ENCODE results near the gene MOBP. TPM values are rescaled to one million over a fixed set of nuclear protein-coding genes. Genes with fewer than 3 reads are reported as not detected.
"Not testable (repeated sequence)": the region's sequence is repeated elsewhere in the genome, so short reads cannot be mapped to it uniquely, and the experiment has no call there.

Gene MOBP
- total RNA-seq, 4 donors from 2014 or later, result not detected

- DNase-seq, result peak in 2 of 3 donors; percentile 65 to 87
- Histone ChIP-seq H3K9me3 (no peaks in the 10 kb centered on the region), H3K27me3 (no peaks in the 10 kb centered on the region), H3K4me3 (no peak overlapping the region), H3K27ac (no peak overlapping the region), H3K36me3 (no peaks in the 10 kb centered on the region), H3K4me1 (no peaks in the 10 kb centered on the region)
- TF ChIP-seq, protein P1, sequence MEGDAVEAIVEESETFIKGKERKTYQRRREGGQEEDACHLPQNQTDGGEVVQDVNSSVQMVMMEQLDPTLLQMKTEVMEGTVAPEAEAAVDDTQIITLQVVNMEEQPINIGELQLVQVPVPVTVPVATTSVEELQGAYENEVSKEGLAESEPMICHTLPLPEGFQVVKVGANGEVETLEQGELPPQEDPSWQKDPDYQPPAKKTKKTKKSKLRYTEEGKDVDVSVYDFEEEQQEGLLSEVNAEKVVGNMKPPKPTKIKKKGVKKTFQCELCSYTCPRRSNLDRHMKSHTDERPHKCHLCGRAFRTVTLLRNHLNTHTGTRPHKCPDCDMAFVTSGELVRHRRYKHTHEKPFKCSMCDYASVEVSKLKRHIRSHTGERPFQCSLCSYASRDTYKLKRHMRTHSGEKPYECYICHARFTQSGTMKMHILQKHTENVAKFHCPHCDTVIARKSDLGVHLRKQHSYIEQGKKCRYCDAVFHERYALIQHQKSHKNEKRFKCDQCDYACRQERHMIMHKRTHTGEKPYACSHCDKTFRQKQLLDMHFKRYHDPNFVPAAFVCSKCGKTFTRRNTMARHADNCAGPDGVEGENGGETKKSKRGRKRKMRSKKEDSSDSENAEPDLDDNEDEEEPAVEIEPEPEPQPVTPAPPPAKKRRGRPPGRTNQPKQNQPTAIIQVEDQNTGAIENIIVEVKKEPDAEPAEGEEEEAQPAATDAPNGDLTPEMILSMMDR (IDR thresholded peaks at IDR 0.05), result peak; percentile 46 to 88 (median 80)
- TF ChIP-seq POLR2A (IDR thresholded peaks at IDR 0.05), result no peak
Observed at GRCh38 chr3:39447637-39448483, 19.6 kb upstream of the MOBP start.

DNA sequence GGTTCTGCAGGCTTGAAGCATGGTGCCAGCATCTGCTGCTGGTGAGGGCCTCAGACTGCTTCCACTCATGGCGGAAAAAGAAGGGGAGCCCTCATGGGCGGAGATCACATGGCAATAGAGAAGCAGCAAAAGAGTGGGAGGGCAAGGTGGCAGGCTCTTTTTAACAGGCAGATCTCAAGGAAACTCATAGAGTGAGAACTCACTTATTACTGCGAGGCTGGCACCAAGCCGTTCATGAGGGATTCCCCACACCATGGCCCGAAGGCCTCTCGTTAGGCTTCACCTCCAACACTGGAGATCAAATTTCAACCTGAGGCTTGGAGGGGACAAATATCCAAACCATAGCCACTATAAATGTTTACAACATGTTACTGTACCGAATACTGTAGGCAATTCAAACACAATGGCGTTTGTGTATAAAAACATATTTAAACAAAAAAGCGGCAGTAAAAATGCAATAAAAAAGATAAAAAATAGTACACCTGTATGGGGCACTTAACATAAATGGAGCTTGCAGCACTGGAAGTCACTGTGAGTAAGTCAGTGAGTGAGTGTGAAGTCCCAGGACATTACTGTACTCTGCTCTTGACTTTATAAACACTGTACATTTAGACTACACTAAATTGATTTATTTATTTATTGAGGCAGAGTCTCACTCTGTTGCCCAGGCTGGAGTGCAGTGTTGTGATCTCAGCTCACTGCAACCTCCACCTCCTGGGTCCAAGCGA is 18.8 kb upstream of the MOBP start:
- TF ChIP-seq POLR2A (IDR thresholded peaks at IDR 0.05), result no peak
- TF ChIP-seq, protein P1 (IDR thresholded peaks at IDR 0.05), result no peak
- Histone ChIP-seq H3K4me1 (no peaks in the 10 kb centered on the region), H3K9me3 (no peaks in the 10 kb centered on the region), H3K27me3 (no peaks in the 10 kb centered on the region), H3K27ac (no peak overlapping the region), H3K4me3 (no peak overlapping the region), H3K36me3 (no peaks in the 10 kb centered on the region)
- no peak for DNase-seq

- no peaks in the 10 kb centered on the region for H3K9me3 ChIP-seq
- no peaks in the 10 kb centered on the region for H3K36me3 ChIP-seq
- DNase-seq, result no peak
Observed at GRCh38 chr3:39449796-39450195, 17.7 kb upstream of the MOBP start.

GRCh38 chr3:39453134-39453533 is 14.3 kb upstream of the MOBP start:
- H3K9me3 ChIP-seq, result no peaks in the 10 kb centered on the region
- H3K27ac ChIP-seq, result no peak overlapping the region
- TF ChIP-seq, protein P1 (IDR thresholded peaks at IDR 0.05), result no peak
- no peak for TF ChIP-seq POLR2A (IDR thresholded peaks at IDR 0.05)
- H3K27me3 ChIP-seq, result no peaks in the 10 kb centered on the region
- no peak for DNase-seq
- no peak overlapping the region for H3K4me3 ChIP-seq
- H3K36me3 ChIP-seq, result no peaks in the 10 kb centered on the region
- H3K4me1 ChIP-seq, result no peaks in the 10 kb centered on the region

More at GRCh38 chr3:39449796-39450195, 17.7 kb upstream of the MOBP start:
- Histone ChIP-seq H3K27ac (no peak overlapping the region), H3K4me1 (no peaks in the 10 kb centered on the region), H3K4me3 (no peak overlapping the region), H3K27me3 (no peaks in the 10 kb centered on the region)
- no peak for TF ChIP-seq POLR2A (IDR thresholded peaks at IDR 0.05)
- TF ChIP-seq, protein P1 (IDR thresholded peaks at IDR 0.05), result no peak

- not testable (repeated sequence) for H3K27ac ChIP-seq, H3K36me3 ChIP-seq, H3K4me1 ChIP-seq, H3K27me3 ChIP-seq, H3K4me3 ChIP-seq, H3K9me3 ChIP-seq, DNase-seq
Observed at GRCh38 chr3:39453872-39454271, 13.6 kb upstream of the MOBP start.

- H3K27me3 ChIP-seq, result no peaks in the 10 kb centered on the region
- H3K27ac ChIP-seq, result no peak overlapping the region
- no peaks in the 10 kb centered on the region for H3K9me3 ChIP-seq
- TF ChIP-seq POLR2A (IDR thresholded peaks at IDR 0.05), result no peak
- TF ChIP-seq, protein P1 (IDR thresholded peaks at IDR 0.05), result no peak
- H3K4me3 ChIP-seq, result no peak overlapping the region
- H3K36me3 ChIP-seq, result no peaks in the 10 kb centered on the region
- no peak for DNase-seq
- no peaks in the 10 kb centered on the region for H3K4me1 ChIP-seq
Observed at GRCh38 chr3:39454591-39455217, 12.8 kb upstream of the MOBP start.

All from Peyer's patch (tissue), 4 donors.